Vagina (tissue), 2 donors: ENCODE measurements around the gene PREB. TPM values are rescaled to one million over a fixed set of nuclear protein-coding genes. Genes with fewer than 3 reads are reported as not detected.

Experiments
- DNase-seq, 2 donors: peaks; one replicate each; pipeline ENCODE4 v3.0.0-alpha.2; 2017; ENCODE audit errors: extremely low spot score in 2 of 2
- H3K27ac ChIP-seq: fragments of 200-600 bp; sonication (generic); one replicate; pipeline ENCODE4 v1.5.1; 2019
- H3K27me3 ChIP-seq: fragments of 200-600 bp; sonication (generic); one replicate; pipeline ENCODE4 v1.5.1; 2019
- H3K36me3 ChIP-seq, 2 donors: fragments of 200-600 bp; sonication (generic); one replicate each; pipeline ENCODE4 v1.5.1; 2017 to 2019
- H3K4me1 ChIP-seq: fragments of 200-600 bp; sonication (generic); one replicate; pipeline ENCODE4 v1.5.1; 2019
- H3K4me3 ChIP-seq, 2 donors: fragments of 200-600 bp; sonication (generic); 1 replicate in 1 of 2; 2 replicates in 1 of 2; pipeline ENCODE4 v1.5.1; 2016 to 2019
- H3K9me3 ChIP-seq: fragments of 200-600 bp; sonication (generic); one replicate; pipeline ENCODE4 v1.5.1; 2019
- POLR2A ChIP-seq, 2 donors: fragments of 450-650 bp; IDR thresholded peaks; one replicate each; pipeline ENCODE4 v1.6.1; 2017; ENCODE audit warnings: antibody characterized with exemption in 2 of 2, mild to moderate bottlenecking in 2 of 2, moderate library complexity in 2 of 2
- POLR2AphosphoS5 ChIP-seq, 2 donors: sonication (generic); formaldehyde crosslinking; IDR thresholded peaks; one replicate each; pipeline ENCODE4 v1.9.0; 2017; ENCODE audit warnings: antibody characterized with exemption in 2 of 2, mild to moderate bottlenecking in 2 of 2, low read depth in 1 of 2; ENCODE audit not compliant: insufficient read depth in 1 of 2
- intact Hi-C: fragments of 100-400 bp; cut with DNase I; formaldehyde crosslinking; loops from one replicate; pipeline ENCODE4 v1.15.1; 2023
- total RNA-seq: library from RNA; depleted of rRNA; stranded (reverse); fragments of >200 nt; gene quantifications from one replicate; pipeline ENCODE4 v1.2.3, GENCODE V29; 2016
- TF ChIP-seq, protein P1 (sequence below), 3 experiments: fragments of 450-650 bp in 2 of 3; fragments of 200-600 bp in 1 of 3; sonication (generic) in 1 of 3; IDR thresholded peaks; one replicate each; pipeline ENCODE4 v1.5.1; 2017 to 2019; ENCODE audit warnings: antibody characterized with exemption in 3 of 3, mild to moderate bottlenecking in 2 of 3, moderate library complexity in 2 of 3

The PREB gene
- total RNA-seq, 1 donor from 2014 or later: 57.5 TPM

DNA sequence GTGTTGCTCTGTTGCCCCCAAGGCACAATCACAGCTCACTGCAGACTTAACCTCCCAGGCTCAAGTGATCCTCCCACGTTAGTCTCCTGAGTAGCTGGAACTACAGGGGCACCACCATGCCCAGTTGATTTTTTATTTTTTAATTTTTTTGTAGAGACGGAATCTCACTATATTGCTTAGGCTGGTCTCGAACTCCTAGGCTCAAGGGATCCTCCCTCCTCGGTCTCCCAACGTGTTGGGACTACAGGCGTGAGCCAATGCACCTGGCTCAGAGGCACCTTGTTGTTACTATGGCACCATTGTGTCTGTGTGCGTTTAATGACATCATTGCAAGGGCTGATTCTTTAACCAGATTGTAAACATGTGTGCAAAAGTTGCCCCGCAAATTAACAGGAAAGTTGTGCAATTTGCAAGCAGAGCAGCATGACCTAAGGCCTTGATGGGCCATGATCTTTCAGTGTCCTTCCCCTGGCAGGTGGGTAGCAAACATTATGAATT is 37.0 kb upstream of the PREB start:
- H3K27ac ChIP-seq: no peak overlapping the region
- TF ChIP-seq POLR2A (IDR thresholded peaks at IDR 0.05) (no peak), POLR2AphosphoS5 (IDR thresholded peaks at IDR 0.05; ENCODE audit: insufficient read depth in 1 of 2, low read depth in 1 of 2) (no peak)
- TF ChIP-seq, protein P1, sequence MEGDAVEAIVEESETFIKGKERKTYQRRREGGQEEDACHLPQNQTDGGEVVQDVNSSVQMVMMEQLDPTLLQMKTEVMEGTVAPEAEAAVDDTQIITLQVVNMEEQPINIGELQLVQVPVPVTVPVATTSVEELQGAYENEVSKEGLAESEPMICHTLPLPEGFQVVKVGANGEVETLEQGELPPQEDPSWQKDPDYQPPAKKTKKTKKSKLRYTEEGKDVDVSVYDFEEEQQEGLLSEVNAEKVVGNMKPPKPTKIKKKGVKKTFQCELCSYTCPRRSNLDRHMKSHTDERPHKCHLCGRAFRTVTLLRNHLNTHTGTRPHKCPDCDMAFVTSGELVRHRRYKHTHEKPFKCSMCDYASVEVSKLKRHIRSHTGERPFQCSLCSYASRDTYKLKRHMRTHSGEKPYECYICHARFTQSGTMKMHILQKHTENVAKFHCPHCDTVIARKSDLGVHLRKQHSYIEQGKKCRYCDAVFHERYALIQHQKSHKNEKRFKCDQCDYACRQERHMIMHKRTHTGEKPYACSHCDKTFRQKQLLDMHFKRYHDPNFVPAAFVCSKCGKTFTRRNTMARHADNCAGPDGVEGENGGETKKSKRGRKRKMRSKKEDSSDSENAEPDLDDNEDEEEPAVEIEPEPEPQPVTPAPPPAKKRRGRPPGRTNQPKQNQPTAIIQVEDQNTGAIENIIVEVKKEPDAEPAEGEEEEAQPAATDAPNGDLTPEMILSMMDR (IDR thresholded peaks at IDR 0.05): no peak
- DNase-seq: no peak
- H3K4me3 ChIP-seq: no peak overlapping the region
- no peaks in the 10 kb centered on the region for H3K4me1 ChIP-seq
- no peaks in the 10 kb centered on the region for H3K9me3 ChIP-seq
- H3K27me3 ChIP-seq: no peaks in the 10 kb centered on the region
- intact Hi-C loops: no loop called here
- H3K36me3 ChIP-seq: no peaks in the 10 kb centered on the region

DNA sequence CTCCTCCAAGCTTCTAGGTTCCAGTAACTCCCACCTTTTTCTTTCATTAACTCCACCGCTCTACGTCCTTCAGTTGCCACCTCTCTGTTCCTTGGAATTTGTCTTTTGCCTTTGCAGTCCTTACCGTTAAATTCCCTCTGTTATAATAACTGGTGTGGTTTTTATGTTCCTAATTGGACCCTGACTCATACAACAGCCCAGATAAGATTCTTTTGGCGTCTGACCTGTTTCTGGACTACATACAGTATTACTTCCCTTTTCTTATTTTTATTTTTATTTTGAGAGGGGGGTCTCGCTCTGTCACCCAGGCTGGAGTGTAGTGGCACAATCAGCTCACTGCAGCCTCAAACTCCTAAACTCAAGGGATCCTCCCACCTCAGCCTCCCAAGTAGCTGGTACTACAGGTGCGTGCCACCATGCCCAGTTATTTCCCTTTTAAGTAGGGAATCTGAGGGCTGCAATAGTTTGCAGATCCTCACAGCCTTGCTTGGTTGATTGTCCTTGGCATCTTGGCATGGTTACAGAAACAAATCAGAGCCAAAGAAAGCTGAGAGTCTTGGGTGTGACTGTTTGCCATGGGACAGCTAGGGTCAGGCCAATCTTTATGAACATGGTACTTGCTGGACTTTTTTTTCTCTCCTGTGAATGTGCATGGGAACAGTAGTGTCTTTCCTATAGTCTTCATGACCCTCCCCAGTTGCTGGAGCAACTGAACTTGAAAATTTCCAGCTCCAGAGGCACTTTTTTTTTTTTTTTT is 36.3 kb upstream of the PREB start:
- H3K4me3 ChIP-seq: no peak overlapping the region
- no peak overlapping the region for H3K27ac ChIP-seq
- intact Hi-C loops: no loop called here
- H3K9me3 ChIP-seq: no peaks in the 10 kb centered on the region
- no peaks in the 10 kb centered on the region for H3K4me1 ChIP-seq
- TF ChIP-seq POLR2A (IDR thresholded peaks at IDR 0.05) (no peak), POLR2AphosphoS5 (IDR thresholded peaks at IDR 0.05; ENCODE audit: insufficient read depth in 1 of 2, low read depth in 1 of 2) (no peak)
- TF ChIP-seq, protein P1 (IDR thresholded peaks at IDR 0.05): no peak
- no peaks in the 10 kb centered on the region for H3K36me3 ChIP-seq
- H3K27me3 ChIP-seq: no peaks in the 10 kb centered on the region
- no peak for DNase-seq

DNA sequence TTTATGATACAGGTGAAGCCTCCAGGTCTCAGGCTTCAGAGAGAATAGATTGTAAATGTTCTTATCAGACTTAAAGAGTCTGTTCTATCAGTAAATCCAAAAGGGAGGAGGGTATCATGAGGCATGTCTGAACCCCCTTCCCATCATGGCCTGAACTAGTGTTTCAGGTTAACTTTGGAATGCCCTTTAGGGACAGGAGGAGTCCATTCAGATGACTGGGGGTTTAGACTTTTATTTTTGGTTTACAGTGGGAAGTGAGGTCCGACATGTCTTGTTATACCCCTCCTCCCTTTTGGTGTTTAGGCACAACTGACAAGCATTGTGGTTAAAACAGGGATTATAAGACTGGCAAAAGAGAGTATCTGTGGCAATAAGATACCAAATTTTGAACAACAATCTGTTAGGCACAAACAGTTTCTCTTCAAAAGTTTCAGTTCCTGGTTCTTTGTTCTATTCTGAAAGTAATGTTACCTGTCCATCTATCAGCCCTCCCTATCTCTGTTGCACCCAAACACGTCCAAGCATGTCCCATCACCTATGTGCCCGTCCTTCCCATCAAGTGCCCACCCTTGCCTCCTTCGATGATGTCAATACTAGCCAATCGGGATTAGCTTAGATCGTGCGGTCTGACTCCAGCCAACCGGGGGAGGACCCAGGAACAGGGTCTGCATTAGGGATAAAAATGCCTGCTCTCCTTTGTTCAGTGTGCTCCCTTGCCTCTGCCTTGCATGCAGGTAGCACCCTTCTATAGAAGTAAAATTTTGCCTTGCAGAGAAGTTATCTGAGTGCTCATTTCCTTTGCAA is 30.7 kb upstream of the PREB start:
- H3K27me3 ChIP-seq: no peaks in the 10 kb centered on the region
- H3K27ac ChIP-seq: no peak overlapping the region
- no peak for DNase-seq
- no peaks in the 10 kb centered on the region for H3K36me3 ChIP-seq
- no peak overlapping the region for H3K4me3 ChIP-seq
- intact Hi-C loops: no loop called here
- no peaks in the 10 kb centered on the region for H3K9me3 ChIP-seq
- no peaks in the 10 kb centered on the region for H3K4me1 ChIP-seq
- TF ChIP-seq POLR2A (IDR thresholded peaks at IDR 0.05) (no peak), POLR2AphosphoS5 (IDR thresholded peaks at IDR 0.05; ENCODE audit: insufficient read depth in 1 of 2, low read depth in 1 of 2) (no peak)
- TF ChIP-seq, protein P1 (IDR thresholded peaks at IDR 0.05): no peak

DNA sequence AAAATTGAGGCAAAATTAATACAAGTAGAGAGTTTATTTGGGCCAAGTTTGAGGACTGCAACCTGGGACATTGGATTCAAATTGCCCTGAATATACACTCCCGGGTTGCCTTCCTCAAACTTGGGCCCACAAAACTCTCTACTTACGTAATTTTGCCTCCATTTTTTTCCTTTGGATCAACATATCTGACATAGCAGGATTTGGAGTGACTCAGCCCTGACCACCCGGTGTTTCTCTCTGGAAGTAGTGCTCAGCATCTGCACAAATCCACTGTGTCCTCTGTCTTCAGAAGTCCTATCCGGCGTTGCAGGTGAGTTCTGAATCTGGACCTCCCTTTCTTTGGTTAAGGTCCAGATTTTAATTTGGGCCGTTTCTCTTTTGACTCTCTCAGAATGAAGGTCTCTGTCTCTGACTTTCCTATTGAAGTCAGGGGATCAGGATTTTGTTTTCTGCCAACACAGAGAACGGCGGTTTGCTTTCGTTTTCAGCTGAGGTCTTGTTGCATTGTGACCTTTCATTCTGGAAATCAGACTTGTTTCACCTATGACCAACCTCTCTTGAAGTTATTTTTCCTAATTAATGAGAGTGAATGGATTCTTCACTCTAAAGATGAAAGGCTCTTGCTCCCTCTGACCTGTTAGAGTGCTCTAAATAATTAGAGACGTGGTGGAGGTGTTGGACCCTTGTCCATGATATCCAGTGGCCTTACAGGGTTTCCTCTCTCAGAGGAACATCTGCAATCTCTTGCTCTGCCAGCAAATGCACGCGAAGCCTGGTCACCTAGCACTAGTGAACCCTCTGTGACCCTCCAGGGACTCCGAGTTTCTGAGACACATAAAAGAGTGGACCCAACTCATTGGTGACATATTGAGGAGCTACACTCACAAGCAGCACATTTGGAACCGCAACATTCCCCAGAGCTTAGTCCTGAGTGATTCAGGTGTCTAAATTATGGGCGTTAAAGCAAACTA is 28.0 kb upstream of the PREB start:
- Histone ChIP-seq H3K4me3 (no peak overlapping the region), H3K27me3 (no peaks in the 10 kb centered on the region), H3K4me1 (no peaks in the 10 kb centered on the region), H3K27ac (no peak overlapping the region), H3K36me3 (no peaks in the 10 kb centered on the region), H3K9me3 (no peaks in the 10 kb centered on the region)
- intact Hi-C loops: no loop called here
- DNase-seq: no peak
- TF ChIP-seq, protein P1 (IDR thresholded peaks at IDR 0.05): no peak
- TF ChIP-seq POLR2A (IDR thresholded peaks at IDR 0.05) (no peak), POLR2AphosphoS5 (IDR thresholded peaks at IDR 0.05; ENCODE audit: insufficient read depth in 1 of 2, low read depth in 1 of 2) (no peak)
